K562 (cell line): ENCODE measurements around the gene SENP1. TPM values are rescaled to one million over a fixed set of nuclear protein-coding genes. Genes with fewer than 3 reads are reported as not detected.

ENCODE experiments used
- microRNA-seq: library from miRNA; unstranded; fragments of <30 nt; microRNA quantifications from one replicate; pipeline ENCODE4, GENCODE V29; 2018; ENCODE audit warnings: borderline microRNAs expressed
- polyA plus RNA-seq, 8 experiments: library from polyadenylated mRNA; depleted of rRNA in 4 of 8; stranded (reverse) in 5 of 8; unstranded in 3 of 8; fragments of >200 nt; fragmentation: Nextera tagmentation in 2 of 8; fragmentation: Illumina TruSeq in 1 of 8; extraction: Ambion mirVana in 2 of 8; extraction: Trizol in 1 of 8; gene quantifications; 2 replicates each; pipeline versions ENCODE4 v1.2.1 to v1.2.3, GENCODE V29; 2011 to 2014; ENCODE audit warnings: inconsistent platforms in 1 of 8, missing spikeins in 1 of 8
- small RNA-seq: library from RNA; depleted of rRNA; stranded (forward); fragments of <200 nt; gene quantifications from one replicate; pipeline ENCODE3, GENCODE V24; 2014
- total RNA-seq, 7 experiments: library from RNA; depleted of rRNA in 6 of 7; stranded (reverse); fragments of >200 nt in 6 of 7; fragmentation: Illumina TruSeq in 2 of 7; extraction: Trizol in 2 of 7; gene quantifications; 2 replicates each; pipeline versions ENCODE4 v1.2.1 to v1.2.3, GENCODE V29; 2011 to 2021; ENCODE audit warnings: low replicate concordance in 1 of 7
- TF ChIP-seq, protein P1 (sequence below): fragments of 250-450 bp; sonication (Bioruptor Pico); IDR thresholded peaks from 2 replicates; pipeline ENCODE4 v1.8.0; 2021; ENCODE audit warnings: moderate library complexity, mild to moderate bottlenecking, inconsistent platforms

The SENP1 gene
- total and polyA plus RNA-seq, 9 of the 15 experiments (the other 6 are each of a cell fraction or from before 2014, with no cell fraction given) = 15.5 to 59.0 (median 36.3) TPM

DNA sequence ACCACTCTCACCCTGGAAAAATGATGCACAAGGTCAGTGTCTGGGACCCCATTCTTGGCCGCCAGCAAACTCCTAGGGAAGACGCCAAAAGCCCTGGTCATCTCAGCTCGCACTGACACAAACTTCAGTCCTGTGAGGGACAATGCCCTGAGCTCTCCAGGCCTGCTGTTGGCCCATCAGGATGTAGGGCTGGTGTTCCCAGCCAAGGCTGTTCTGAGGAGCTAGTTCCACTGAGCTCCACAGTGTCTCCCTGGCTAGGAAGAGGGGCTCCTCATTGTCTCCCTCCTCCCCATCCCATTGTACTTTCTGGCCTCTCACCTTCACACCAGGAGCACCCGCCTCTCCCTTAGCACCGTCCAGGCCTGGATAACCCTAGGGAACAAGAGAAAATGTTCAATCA is 112.4 kb downstream of the SENP1 start (continued):
- TF ChIP-seq, protein P1, sequence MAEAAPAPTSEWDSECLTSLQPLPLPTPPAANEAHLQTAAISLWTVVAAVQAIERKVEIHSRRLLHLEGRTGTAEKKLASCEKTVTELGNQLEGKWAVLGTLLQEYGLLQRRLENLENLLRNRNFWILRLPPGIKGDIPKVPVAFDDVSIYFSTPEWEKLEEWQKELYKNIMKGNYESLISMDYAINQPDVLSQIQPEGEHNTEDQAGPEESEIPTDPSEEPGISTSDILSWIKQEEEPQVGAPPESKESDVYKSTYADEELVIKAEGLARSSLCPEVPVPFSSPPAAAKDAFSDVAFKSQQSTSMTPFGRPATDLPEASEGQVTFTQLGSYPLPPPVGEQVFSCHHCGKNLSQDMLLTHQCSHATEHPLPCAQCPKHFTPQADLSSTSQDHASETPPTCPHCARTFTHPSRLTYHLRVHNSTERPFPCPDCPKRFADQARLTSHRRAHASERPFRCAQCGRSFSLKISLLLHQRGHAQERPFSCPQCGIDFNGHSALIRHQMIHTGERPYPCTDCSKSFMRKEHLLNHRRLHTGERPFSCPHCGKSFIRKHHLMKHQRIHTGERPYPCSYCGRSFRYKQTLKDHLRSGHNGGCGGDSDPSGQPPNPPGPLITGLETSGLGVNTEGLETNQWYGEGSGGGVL (CRISPR knock-in tag) = no peak

Small RNAs within 50 kb of the gene (microRNA-seq; reads per million reads assigned to microRNA genes)
- 2.3 reads per million, percentile 29 among the genes with 10 or more reads in this experiment for gene MIR6505

Small RNAs within 50 kb of the gene (small RNA-seq; reads per million reads assigned to genes)
- gene MIR6505 = 0.11 reads per million
- gene RNU6-1203P = not detected

Other genes with a start within 250 kb of the SENP1 start
Only the 7 nearest of the 8 such genes appear.
- 2.2 and 2.7 TPM in 2 replicates for gene VDR, start 201.1 kb downstream of the SENP1 start, total RNA-seq (2014; rRNA removed)
- 1.8 and 1.9 TPM in 2 replicates for gene VDR, start 201.1 kb downstream of the SENP1 start, total RNA-seq (2014; rRNA removed; fragmentation: Illumina TruSeq; extraction: Trizol)
- 1.2 TPM in 2 replicates for gene VDR, start 201.1 kb downstream of the SENP1 start, total RNA-seq (2015; rRNA removed; fragmentation: Illumina TruSeq; extraction: Trizol)
- 4.2 and 4.8 TPM in 2 replicates for gene VDR, start 201.1 kb downstream of the SENP1 start, total RNA-seq (2021)
- 1.1 and 2.4 TPM in 2 replicates for gene VDR, start 201.1 kb downstream of the SENP1 start, polyA plus RNA-seq (2011; rRNA removed)
- gene VDR, start 201.1 kb downstream of the SENP1 start, polyA plus RNA-seq (2014; fragmentation: Illumina TruSeq; extraction: Trizol) = 4.0 and 4.3 TPM in 2 replicates
- under 1 TPM; 0.61 to 0.62 TPM for gene VDR, start 201.1 kb downstream of the SENP1 start, polyA plus RNA-seq (2014; fragmentation: Nextera tagmentation; extraction: Ambion mirVana)
- gene VDR, start 201.1 kb downstream of the SENP1 start, polyA plus RNA-seq (2014; rRNA removed) = 1.8 and 2.0 TPM in 2 replicates
- 37.2 and 37.6 TPM in 2 replicates for gene TMEM106C, start 142.5 kb downstream of the SENP1 start, total RNA-seq (2014; rRNA removed)
- gene TMEM106C, start 142.5 kb downstream of the SENP1 start, total RNA-seq (2014; rRNA removed; fragmentation: Illumina TruSeq; extraction: Trizol) = 56.8 and 57.2 TPM in 2 replicates
- gene TMEM106C, start 142.5 kb downstream of the SENP1 start, total RNA-seq (2015; rRNA removed; fragmentation: Illumina TruSeq; extraction: Trizol) = 56.8 and 59.3 TPM in 2 replicates
- 44.6 and 47.3 TPM in 2 replicates for gene TMEM106C, start 142.5 kb downstream of the SENP1 start, total RNA-seq (2021)
- gene TMEM106C, start 142.5 kb downstream of the SENP1 start, polyA plus RNA-seq (2011; rRNA removed) = 159 and 183 TPM in 2 replicates
- gene TMEM106C, start 142.5 kb downstream of the SENP1 start, polyA plus RNA-seq (2014; fragmentation: Illumina TruSeq; extraction: Trizol) = 86.3 and 89.1 TPM in 2 replicates
- 100 to 1,000 TPM; 134 to 158 TPM for gene TMEM106C, start 142.5 kb downstream of the SENP1 start, polyA plus RNA-seq (2014; fragmentation: Nextera tagmentation; extraction: Ambion mirVana)
- 52.6 and 61.5 TPM in 2 replicates for gene TMEM106C, start 142.5 kb downstream of the SENP1 start, polyA plus RNA-seq (2014; rRNA removed)
- gene COL2A1, start 101.6 kb downstream of the SENP1 start, total RNA-seq (2014; rRNA removed) = not detected in 2 replicates
- not detected in 2 replicates for gene COL2A1, start 101.6 kb downstream of the SENP1 start, total RNA-seq (2014; rRNA removed; fragmentation: Illumina TruSeq; extraction: Trizol)
- gene COL2A1, start 101.6 kb downstream of the SENP1 start, total RNA-seq (2015; rRNA removed; fragmentation: Illumina TruSeq; extraction: Trizol) = not detected in 2 replicates
- gene COL2A1, start 101.6 kb downstream of the SENP1 start, total RNA-seq (2021) = not detected in 2 replicates
- gene COL2A1, start 101.6 kb downstream of the SENP1 start, polyA plus RNA-seq (2011; rRNA removed) = 0.01 TPM in 1 of 2 replicates, not detected in the other
- not detected in 2 replicates for gene COL2A1, start 101.6 kb downstream of the SENP1 start, polyA plus RNA-seq (2014; fragmentation: Illumina TruSeq; extraction: Trizol)
- not detected for gene COL2A1, start 101.6 kb downstream of the SENP1 start, polyA plus RNA-seq (2014; fragmentation: Nextera tagmentation; extraction: Ambion mirVana)
- gene COL2A1, start 101.6 kb downstream of the SENP1 start, polyA plus RNA-seq (2014; rRNA removed) = 0.46 TPM in 1 of 2 replicates, not detected in the other
- 24.1 and 29.4 TPM in 2 replicates for gene PFKM, start 13.3 kb upstream of the SENP1 start, total RNA-seq (2014; rRNA removed)
- gene PFKM, start 13.3 kb upstream of the SENP1 start, total RNA-seq (2014; rRNA removed; fragmentation: Illumina TruSeq; extraction: Trizol) = 31.7 and 33.4 TPM in 2 replicates
- gene PFKM, start 13.3 kb upstream of the SENP1 start, total RNA-seq (2015; rRNA removed; fragmentation: Illumina TruSeq; extraction: Trizol) = 21.8 and 24.3 TPM in 2 replicates
- gene PFKM, start 13.3 kb upstream of the SENP1 start, total RNA-seq (2021) = 35.2 and 39.9 TPM in 2 replicates
- gene PFKM, start 13.3 kb upstream of the SENP1 start, polyA plus RNA-seq (2011; rRNA removed) = 30.6 and 36.2 TPM in 2 replicates
- 27.7 and 33.0 TPM in 2 replicates for gene PFKM, start 13.3 kb upstream of the SENP1 start, polyA plus RNA-seq (2014; fragmentation: Illumina TruSeq; extraction: Trizol)
- 10 to 100 TPM; 16.5 to 36.8 TPM for gene PFKM, start 13.3 kb upstream of the SENP1 start, polyA plus RNA-seq (2014; fragmentation: Nextera tagmentation; extraction: Ambion mirVana)
- gene PFKM, start 13.3 kb upstream of the SENP1 start, polyA plus RNA-seq (2014; rRNA removed) = 26.3 and 27.5 TPM in 2 replicates
- 13.3 and 24.2 TPM in 2 replicates for gene ASB8, start 51.4 kb upstream of the SENP1 start, total RNA-seq (2014; rRNA removed)
- 19.6 and 30.6 TPM in 2 replicates for gene ASB8, start 51.4 kb upstream of the SENP1 start, total RNA-seq (2014; rRNA removed; fragmentation: Illumina TruSeq; extraction: Trizol)
- 18.9 and 21.2 TPM in 2 replicates for gene ASB8, start 51.4 kb upstream of the SENP1 start, total RNA-seq (2015; rRNA removed; fragmentation: Illumina TruSeq; extraction: Trizol)
- 18.6 and 21.6 TPM in 2 replicates for gene ASB8, start 51.4 kb upstream of the SENP1 start, total RNA-seq (2021)
- gene ASB8, start 51.4 kb upstream of the SENP1 start, polyA plus RNA-seq (2011; rRNA removed) = 25.1 and 26.2 TPM in 2 replicates
- gene ASB8, start 51.4 kb upstream of the SENP1 start, polyA plus RNA-seq (2014; fragmentation: Illumina TruSeq; extraction: Trizol) = 19.8 and 21.0 TPM in 2 replicates
- gene ASB8, start 51.4 kb upstream of the SENP1 start, polyA plus RNA-seq (2014; fragmentation: Nextera tagmentation; extraction: Ambion mirVana) = 10 to 100 TPM; 20.0 to 29.0 TPM
- 15.8 and 24.4 TPM in 2 replicates for gene ASB8, start 51.4 kb upstream of the SENP1 start, polyA plus RNA-seq (2014; rRNA removed)
- 0.04 TPM in 1 of 2 replicates, not detected in the other for gene CCDC184, start 77.6 kb upstream of the SENP1 start, total RNA-seq (2014; rRNA removed)
- gene CCDC184, start 77.6 kb upstream of the SENP1 start, total RNA-seq (2014; rRNA removed; fragmentation: Illumina TruSeq; extraction: Trizol) = not detected in 2 replicates
- gene CCDC184, start 77.6 kb upstream of the SENP1 start, total RNA-seq (2015; rRNA removed; fragmentation: Illumina TruSeq; extraction: Trizol) = not detected in 2 replicates
- gene CCDC184, start 77.6 kb upstream of the SENP1 start, total RNA-seq (2021) = 0.09 and 0.18 TPM in 2 replicates
- gene CCDC184, start 77.6 kb upstream of the SENP1 start, polyA plus RNA-seq (2011; rRNA removed) = not detected in 2 replicates
- not detected in 2 replicates for gene CCDC184, start 77.6 kb upstream of the SENP1 start, polyA plus RNA-seq (2014; fragmentation: Illumina TruSeq; extraction: Trizol)
- gene CCDC184, start 77.6 kb upstream of the SENP1 start, polyA plus RNA-seq (2014; fragmentation: Nextera tagmentation; extraction: Ambion mirVana) = not detected
- gene CCDC184, start 77.6 kb upstream of the SENP1 start, polyA plus RNA-seq (2014; rRNA removed) = not detected in 2 replicates
- not detected in 2 replicates for gene OR10AD1, start 97.2 kb upstream of the SENP1 start, total RNA-seq (2014; rRNA removed)
- gene OR10AD1, start 97.2 kb upstream of the SENP1 start, total RNA-seq (2014; rRNA removed; fragmentation: Illumina TruSeq; extraction: Trizol) = not detected in 2 replicates
- not detected in 2 replicates for gene OR10AD1, start 97.2 kb upstream of the SENP1 start, total RNA-seq (2015; rRNA removed; fragmentation: Illumina TruSeq; extraction: Trizol)
- not detected in 2 replicates for gene OR10AD1, start 97.2 kb upstream of the SENP1 start, total RNA-seq (2021)
- not detected in 2 replicates for gene OR10AD1, start 97.2 kb upstream of the SENP1 start, polyA plus RNA-seq (2011; rRNA removed)
- not detected in 2 replicates for gene OR10AD1, start 97.2 kb upstream of the SENP1 start, polyA plus RNA-seq (2014; fragmentation: Illumina TruSeq; extraction: Trizol)
- not detected for gene OR10AD1, start 97.2 kb upstream of the SENP1 start, polyA plus RNA-seq (2014; fragmentation: Nextera tagmentation; extraction: Ambion mirVana)
- not detected in 2 replicates for gene OR10AD1, start 97.2 kb upstream of the SENP1 start, polyA plus RNA-seq (2014; rRNA removed)